Right lobe of liver (tissue), 4 donors: Measurements from ENCODE around the gene FAM219B.

Experiments
- CTCF ChIP-seq, 4 donors: fragments of 200-600 bp in 3 of 4; fragments of 450-650 bp in 1 of 4; IDR thresholded peaks; one replicate each; pipeline versions ENCODE4 v1.5.1 to v1.8.0; 2016 to 2022; ENCODE audit warnings: antibody characterized with exemption in 4 of 4, mild to moderate bottlenecking in 2 of 4
- POLR2A ChIP-seq: fragments of 450-650 bp; IDR thresholded peaks from one replicate; pipeline ENCODE4 v1.6.1; 2017; ENCODE audit warnings: antibody characterized with exemption, mild to moderate bottlenecking
- donor health status: DM: no; HTN: no; CAD: no.
- donor health status: DM: no; HTN: no; CAD: no.
- donor health status: DM: no; HTN: yes; CAD: no.

- no peak for TF ChIP-seq POLR2A
- no peak for TF ChIP-seq CTCF (IDR thresholded peaks at IDR 0.05)
Measured at GRCh38 chr15:74888716-74889115, 17.9 kb downstream of the FAM219B start.
